Measurements from ENCODE around the gene ARHGAP26. TPM values are rescaled to one million over a fixed set of nuclear protein-coding genes. Genes with fewer than 3 reads are reported as not detected.

ARHGAP26 gene
- total RNA-seq, 1 donor = 7.6 TPM

- Histone ChIP-seq H3K36me3 (ENCODE audit: insufficient read depth, low read length) (no peaks in the 10 kb centered on the region), H3K79me2 (ENCODE audit: insufficient read depth, low read length) (no peaks in the 10 kb centered on the region), H3K4me2 (ENCODE audit: insufficient read depth, low read length) (no peak overlapping the region), H4K20me1 (ENCODE audit: insufficient read depth, low read length) (no peaks in the 10 kb centered on the region), H3K27me3 (ENCODE audit: insufficient read depth, low read length) (no peaks in the 10 kb centered on the region), H3K27ac (ENCODE audit: low read depth, low read length) (no peak overlapping the region), H3K4me3 (ENCODE audit: insufficient read depth, low read length) (no peak overlapping the region), H2AFZ (ENCODE audit: low read length) (no peak overlapping the region), H3K9me3 (ENCODE audit: low read depth, low read length) (no peaks in the 10 kb centered on the region), H3K4me1 (ENCODE audit: insufficient read depth, low read length) (peaks cover 38% of the 10 kb centered on the region)
- DNase-seq (ENCODE audit: insufficient read length, low spot score, missing footprints) = no peak
- TF ChIP-seq CTCF (IDR thresholded peaks at IDR 0.05; ENCODE audit: extremely low read depth, low read depth, low read length) = no peak
These were observed 440.4 kb downstream of the ARHGAP26 start for GRCh38 chr5:143210576-143210975.

- no peak for TF ChIP-seq CTCF (IDR thresholded peaks at IDR 0.05; ENCODE audit: extremely low read depth, low read depth, low read length)
- DNase-seq (ENCODE audit: insufficient read length, low spot score, missing footprints) = no peak
- Histone ChIP-seq H4K20me1 (ENCODE audit: insufficient read depth, low read length) (no peaks in the 10 kb centered on the region), H3K4me2 (ENCODE audit: insufficient read depth, low read length) (no peak overlapping the region), H3K79me2 (ENCODE audit: insufficient read depth, low read length) (no peaks in the 10 kb centered on the region), H3K27me3 (ENCODE audit: insufficient read depth, low read length) (no peaks in the 10 kb centered on the region), H3K36me3 (ENCODE audit: insufficient read depth, low read length) (no peaks in the 10 kb centered on the region), H2AFZ (ENCODE audit: low read length) (no peak overlapping the region), H3K9me3 (ENCODE audit: low read depth, low read length) (no peaks in the 10 kb centered on the region), H3K4me3 (ENCODE audit: insufficient read depth, low read length) (no peak overlapping the region), H3K4me1 (ENCODE audit: insufficient read depth, low read length) (peaks cover 29% of the 10 kb centered on the region), H3K27ac (ENCODE audit: low read depth, low read length) (no peak overlapping the region)
These were observed 442.1 kb downstream of the ARHGAP26 start for GRCh38 chr5:143212261-143212660.

GRCh38 chr5:143213231-143213850 is 443.2 kb downstream of the ARHGAP26 start:
- no peak for DNase-seq (ENCODE audit: insufficient read length, low spot score, missing footprints)
- Histone ChIP-seq H3K9me3 (ENCODE audit: low read depth, low read length) (no peaks in the 10 kb centered on the region), H3K36me3 (ENCODE audit: insufficient read depth, low read length) (no peaks in the 10 kb centered on the region), H3K4me3 (ENCODE audit: insufficient read depth, low read length) (no peak overlapping the region), H3K79me2 (ENCODE audit: insufficient read depth, low read length) (no peaks in the 10 kb centered on the region), H3K27me3 (ENCODE audit: insufficient read depth, low read length) (no peaks in the 10 kb centered on the region), H4K20me1 (ENCODE audit: insufficient read depth, low read length) (no peaks in the 10 kb centered on the region), H3K27ac (ENCODE audit: low read depth, low read length) (peak overlapping the region; percentile 13), H2AFZ (ENCODE audit: low read length) (peak overlapping the region; percentile 39), H3K4me1 (ENCODE audit: insufficient read depth, low read length) (peaks cover 19% of the 10 kb centered on the region), H3K4me2 (ENCODE audit: insufficient read depth, low read length) (peak overlapping the region; percentile 36)
- TF ChIP-seq CTCF (IDR thresholded peaks at IDR 0.05; ENCODE audit: extremely low read depth, low read depth, low read length) = peak; percentile 6

GRCh38 chr5:143213851-143214363 is 443.7 kb downstream of the ARHGAP26 start:
- TF ChIP-seq CTCF (IDR thresholded peaks at IDR 0.05; ENCODE audit: extremely low read depth, low read depth, low read length) = no peak
- no peak for DNase-seq (ENCODE audit: insufficient read length, low spot score, missing footprints)
- H4K20me1 ChIP-seq (ENCODE audit: insufficient read depth, low read length) = no peaks in the 10 kb centered on the region
- no peaks in the 10 kb centered on the region for H3K9me3 ChIP-seq (ENCODE audit: low read depth, low read length)
- peaks cover 13% of the 10 kb centered on the region for H3K4me1 ChIP-seq (ENCODE audit: insufficient read depth, low read length)
- H3K36me3 ChIP-seq (ENCODE audit: insufficient read depth, low read length) = no peaks in the 10 kb centered on the region
- peak overlapping the region; percentile 36 for H3K4me2 ChIP-seq (ENCODE audit: insufficient read depth, low read length)
- H3K27me3 ChIP-seq (ENCODE audit: insufficient read depth, low read length) = no peaks in the 10 kb centered on the region
- H3K4me3 ChIP-seq (ENCODE audit: insufficient read depth, low read length) = no peak overlapping the region
- peak overlapping the region; percentile 13 for H3K27ac ChIP-seq (ENCODE audit: low read depth, low read length)
- H2AFZ ChIP-seq (ENCODE audit: low read length) = peak overlapping the region; percentile 39
- no peaks in the 10 kb centered on the region for H3K79me2 ChIP-seq (ENCODE audit: insufficient read depth, low read length)
